ENCODE data around the gene LPCAT1. TPM values are rescaled to one million over a fixed set of nuclear protein-coding genes. Genes with fewer than 3 reads are reported as not detected.

LPCAT1 gene
- total and polyA plus RNA-seq, 2 of the 13 experiments (the other 11 are each of a cell fraction or from before 2014, with no cell fraction given), result 29.8 to 90.6 TPM

- TF ChIP-seq, protein P1, sequence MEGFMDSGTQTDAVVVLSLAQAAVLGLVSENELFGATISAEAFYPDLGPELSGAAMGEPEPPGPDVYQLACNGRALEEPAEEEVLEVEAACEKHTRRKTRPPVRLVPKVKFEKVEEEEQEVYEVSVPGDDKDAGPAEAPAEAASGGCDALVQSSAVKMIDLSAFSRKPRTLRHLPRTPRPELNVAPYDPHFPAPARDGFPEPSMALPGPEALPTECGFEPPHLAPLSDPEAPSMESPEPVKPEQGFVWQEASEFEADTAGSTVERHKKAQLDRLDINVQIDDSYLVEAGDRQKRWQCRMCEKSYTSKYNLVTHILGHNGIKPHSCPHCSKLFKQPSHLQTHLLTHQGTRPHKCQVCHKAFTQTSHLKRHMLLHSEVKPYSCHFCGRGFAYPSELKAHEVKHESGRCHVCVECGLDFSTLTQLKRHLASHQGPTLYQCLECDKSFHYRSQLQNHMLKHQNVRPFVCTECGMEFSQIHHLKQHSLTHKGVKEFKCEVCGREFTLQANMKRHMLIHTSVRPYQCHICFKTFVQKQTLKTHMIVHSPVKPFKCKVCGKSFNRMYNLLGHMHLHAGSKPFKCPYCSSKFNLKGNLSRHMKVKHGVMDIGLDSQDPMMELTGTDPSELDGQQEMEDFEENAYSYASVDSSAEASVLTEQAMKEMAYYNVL (CRISPR knock-in tag; IDR thresholded peaks at IDR 0.05; ENCODE audit: borderline replicate concordance), result no peak
- TF ChIP-seq ZNF441 (CRISPR knock-in tag; IDR thresholded peaks at IDR 0.05; ENCODE audit: borderline replicate concordance) (0 out of 2 replicates have a peak, but pooled peaks have one; percentile 59), MLLT10 (CRISPR knock-in tag; IDR thresholded peaks at IDR 0.05) (no peak), TCF7 (IDR thresholded peaks at IDR 0.05; ENCODE audit: low read depth) (no peak), KMT2A (CRISPR knock-in tag; IDR thresholded peaks at IDR 0.05) (0 out of 2 replicates have a peak, but pooled peaks have one; percentile 11), ZBTB14 (CRISPR knock-in tag; IDR thresholded peaks at IDR 0.05) (no peak), KAT2B (IDR thresholded peaks at IDR 0.05; ENCODE audit: borderline replicate concordance, low read depth, low read length) (no peak), ATAD3A (CRISPR knock-in tag; IDR thresholded peaks at IDR 0.05) (no peak), ARID2 (CRISPR knock-in tag; IDR thresholded peaks at IDR 0.05; ENCODE audit: borderline replicate concordance) (0 out of 2 replicates have a peak, but pooled peaks have one; percentile 39), ATF6 (CRISPR knock-in tag; conservative IDR thresholded peaks at IDR 0.05) (no peak), TEAD2 (CRISPR knock-in tag; IDR thresholded peaks at IDR 0.05) (no peak), SMC3 (IDR thresholded peaks at IDR 0.05; ENCODE audit: low read length) (no peak), KLF11 (CRISPR knock-in tag; IDR thresholded peaks at IDR 0.05) (no peak), DNMT1 (CRISPR knock-in tag; IDR thresholded peaks at IDR 0.05) (0 out of 2 replicates have a peak, but pooled peaks have one; percentile 42), CAMTA2 (CRISPR knock-in tag; IDR thresholded peaks at IDR 0.05; ENCODE audit: borderline replicate concordance) (no peak), SMARCC2 (IDR thresholded peaks at IDR 0.05) (no peak), E2F2 (CRISPR knock-in tag; IDR thresholded peaks at IDR 0.05; ENCODE audit: borderline replicate concordance) (no peak), GPBP1L1 (CRISPR knock-in tag; IDR thresholded peaks at IDR 0.05) (no peak)
- TF ChIP-seq, protein P2, sequence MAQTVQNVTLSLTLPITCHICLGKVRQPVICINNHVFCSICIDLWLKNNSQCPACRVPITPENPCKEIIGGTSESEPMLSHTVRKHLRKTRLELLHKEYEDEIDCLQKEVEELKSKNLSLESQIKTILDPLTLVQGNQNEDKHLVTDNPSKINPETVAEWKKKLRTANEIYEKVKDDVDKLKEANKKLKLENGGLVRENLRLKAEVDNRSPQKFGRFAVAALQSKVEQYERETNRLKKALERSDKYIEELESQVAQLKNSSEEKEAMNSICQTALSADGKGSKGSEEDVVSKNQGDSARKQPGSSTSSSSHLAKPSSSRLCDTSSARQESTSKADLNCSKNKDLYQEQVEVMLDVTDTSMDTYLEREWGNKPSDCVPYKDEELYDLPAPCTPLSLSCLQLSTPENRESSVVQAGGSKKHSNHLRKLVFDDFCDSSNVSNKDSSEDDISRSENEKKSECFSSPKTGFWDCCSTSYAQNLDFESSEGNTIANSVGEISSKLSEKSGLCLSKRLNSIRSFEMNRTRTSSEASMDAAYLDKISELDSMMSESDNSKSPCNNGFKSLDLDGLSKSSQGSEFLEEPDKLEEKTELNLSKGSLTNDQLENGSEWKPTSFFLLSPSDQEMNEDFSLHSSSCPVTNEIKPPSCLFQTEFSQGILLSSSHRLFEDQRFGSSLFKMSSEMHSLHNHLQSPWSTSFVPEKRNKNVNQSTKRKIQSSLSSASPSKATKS (CRISPR knock-in tag; IDR thresholded peaks at IDR 0.05), result no peak
These were observed 920 bp downstream of the LPCAT1 start (continued) for GRCh38 chr5:1522601-1523479.

Data from HepG2 (cell line).